ENCODE measurements around the gene ELMOD1.

- TF ChIP-seq POLR2A (IDR thresholded peaks at IDR 0.05): no peak
- TF ChIP-seq, protein P1, sequence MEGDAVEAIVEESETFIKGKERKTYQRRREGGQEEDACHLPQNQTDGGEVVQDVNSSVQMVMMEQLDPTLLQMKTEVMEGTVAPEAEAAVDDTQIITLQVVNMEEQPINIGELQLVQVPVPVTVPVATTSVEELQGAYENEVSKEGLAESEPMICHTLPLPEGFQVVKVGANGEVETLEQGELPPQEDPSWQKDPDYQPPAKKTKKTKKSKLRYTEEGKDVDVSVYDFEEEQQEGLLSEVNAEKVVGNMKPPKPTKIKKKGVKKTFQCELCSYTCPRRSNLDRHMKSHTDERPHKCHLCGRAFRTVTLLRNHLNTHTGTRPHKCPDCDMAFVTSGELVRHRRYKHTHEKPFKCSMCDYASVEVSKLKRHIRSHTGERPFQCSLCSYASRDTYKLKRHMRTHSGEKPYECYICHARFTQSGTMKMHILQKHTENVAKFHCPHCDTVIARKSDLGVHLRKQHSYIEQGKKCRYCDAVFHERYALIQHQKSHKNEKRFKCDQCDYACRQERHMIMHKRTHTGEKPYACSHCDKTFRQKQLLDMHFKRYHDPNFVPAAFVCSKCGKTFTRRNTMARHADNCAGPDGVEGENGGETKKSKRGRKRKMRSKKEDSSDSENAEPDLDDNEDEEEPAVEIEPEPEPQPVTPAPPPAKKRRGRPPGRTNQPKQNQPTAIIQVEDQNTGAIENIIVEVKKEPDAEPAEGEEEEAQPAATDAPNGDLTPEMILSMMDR (IDR thresholded peaks at IDR 0.05 in 8 of 11, conservative IDR thresholded peaks at IDR 0.05 in 3 of 11): no peak
- TF ChIP-seq POLR2AphosphoS5 (IDR thresholded peaks at IDR 0.05): no peak
These were observed 113.5 kb downstream of the ELMOD1 start for GRCh38 chr11:107704451-107704850.

Data from spleen (tissue), 7 donors.